Right lobe of liver (tissue), 4 donors: ENCODE measurements around the gene ALDH1A1.

Experiments
- CTCF ChIP-seq, 4 donors: fragments of 200-600 bp in 3 of 4; fragments of 450-650 bp in 1 of 4; IDR thresholded peaks; one replicate each; pipeline versions ENCODE4 v1.5.1 to v1.8.0; 2016 to 2022; ENCODE audit warnings: antibody characterized with exemption in 4 of 4, mild to moderate bottlenecking in 2 of 4
- POLR2A ChIP-seq: fragments of 450-650 bp; IDR thresholded peaks from one replicate; pipeline ENCODE4 v1.6.1; 2017; ENCODE audit warnings: antibody characterized with exemption, mild to moderate bottlenecking
- donor health status: DM: no; HTN: no; CAD: no.
- donor health status: DM: no; HTN: no; CAD: no.
- donor health status: DM: no; HTN: yes; CAD: no.

GRCh38 chr9:72998363-72998762, 45.5 kb upstream of the ALDH1A1 start:
- TF ChIP-seq CTCF (IDR thresholded peaks at IDR 0.05), result no peak
- no peak for TF ChIP-seq POLR2A
